Right lobe of liver (tissue), 6 donors: ENCODE measurements around the gene SEC24D. TPM values are rescaled to one million over a fixed set of nuclear protein-coding genes. Genes with fewer than 3 reads are reported as not detected.
A peak's percentile ranks its signal among the peaks of the same experiment; 100 is the strongest.

Source experiments
- ATAC-seq, 4 donors: fragments of 200-7000 bp; cut with Tn5 transposase; one replicate each; pipeline ENCODE4 v1.9.1; 2020; ENCODE audit warnings: mild to moderate bottlenecking in 4 of 4, moderate library complexity in 4 of 4
- DNase-seq, 3 donors: peaks; one replicate each; pipeline ENCODE4 v3.0.0-alpha.2; 2020
- H3K27ac ChIP-seq, 3 donors: fragments of 200-600 bp; one replicate each; pipeline ENCODE4 v1.8.0; 2022
- H3K27me3 ChIP-seq, 2 donors: fragments of 200-600 bp; one replicate each; pipeline ENCODE4 v1.8.0; 2022
- H3K36me3 ChIP-seq, 4 donors: fragments of 200-600 bp; sonication (generic) in 1 of 4; one replicate each; pipeline versions ENCODE4 v1.5.1 to v1.8.0; 2017 to 2022; ENCODE audit warnings: control low read depth in 1 of 4
- H3K4me1 ChIP-seq, 4 donors: fragments of 200-600 bp; sonication (generic) in 1 of 4; one replicate each; pipeline versions ENCODE4 v1.5.1 to v1.8.0; 2017 to 2022; ENCODE audit warnings: control low read depth in 1 of 4
- H3K4me3 ChIP-seq, 3 donors: fragments of 200-600 bp; one replicate each; pipeline ENCODE4 v1.8.0; 2022
- H3K9me3 ChIP-seq, 4 donors: fragments of 200-600 bp; sonication (generic) in 1 of 4; one replicate each; pipeline versions ENCODE4 v1.5.1 to v1.8.0; 2017 to 2022; ENCODE audit warnings: control low read depth in 1 of 4
- CTCF ChIP-seq, 4 donors: fragments of 200-600 bp in 3 of 4; fragments of 450-650 bp in 1 of 4; IDR thresholded peaks; one replicate each; pipeline versions ENCODE4 v1.5.1 to v1.8.0; 2016 to 2022; ENCODE audit warnings: antibody characterized with exemption in 4 of 4, mild to moderate bottlenecking in 2 of 4
- POLR2A ChIP-seq: fragments of 450-650 bp; IDR thresholded peaks from one replicate; pipeline ENCODE4 v1.6.1; 2017; ENCODE audit warnings: antibody characterized with exemption, mild to moderate bottlenecking
- WGBS: methylation state at CpG from one replicate; pipeline ENCODE4 v1.1.6; 2018; ENCODE audit warnings: low coverage, low lambda C conversion rate; ENCODE audit not compliant: insufficient coverage; ENCODE audit errors: missing lambda C conversion rate; 5-methylcytosine and 5-hydroxymethylcytosine counted together
- intact Hi-C, 2 donors: fragments of 100-400 bp; cut with DNase I; formaldehyde crosslinking; loops; one replicate each; pipeline versions ENCODE4 v1.11.2 to v1.14.1; 2022
- total RNA-seq, 6 experiments: library from RNA; depleted of rRNA in 2 of 6; stranded (reverse); fragments of >200 nt in 2 of 6; fragmentation: NEBNext Ultra II Directional in 3 of 6; extraction: Animal tissue kit (Norgen Biotek cat#: 25700) in 3 of 6; gene quantifications; one replicate each; pipeline versions ENCODE4 v1.1.0 to v1.2.4, GENCODE V29; 2016 to 2023
- donor health status: DM: no; HTN: yes; CAD: no.
- donor health status: DM: no; HTN: no; CAD: no.
- donor health status: DM: no; HTN: no; CAD: no.
- donor health status: DM: no; HTN: yes; CAD: no.
- donor health status: DM: no; HTN: yes; CAD: no.

SEC24D gene
- total RNA-seq, 6 experiments from 2014 or later, result 52.2 to 80.1 (median 69.2) TPM

DNA sequence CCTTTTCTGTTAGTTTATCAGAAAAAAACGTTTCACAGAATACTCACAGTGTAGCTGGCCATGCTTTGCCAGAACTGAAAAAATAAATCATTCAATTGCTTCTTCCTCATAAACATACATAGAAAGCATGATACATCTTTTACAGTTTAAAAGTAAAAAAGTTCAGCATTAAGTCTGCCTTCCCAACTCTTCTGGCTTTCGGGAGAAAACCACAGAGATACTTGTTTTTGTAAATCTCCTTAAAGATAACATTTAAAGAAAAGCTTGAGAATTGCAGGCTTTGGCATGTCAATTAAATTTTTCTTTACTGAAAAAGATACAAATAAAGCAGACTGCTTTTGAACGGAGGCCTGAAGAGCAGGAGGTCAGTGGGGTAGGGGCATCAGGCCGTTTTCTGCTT, 66.8 kb downstream of the SEC24D start:
- peaks cover 0 to 42% (median 21%) of the 10 kb centered on the region in 4 donors for H3K36me3 ChIP-seq
- H3K9me3 ChIP-seq, result no peaks in the 10 kb centered on the region
- H3K4me1 ChIP-seq, result no peaks in the 10 kb centered on the region
- H3K4me3 ChIP-seq, result no peak overlapping the region
- DNase-seq, result no peak
- intact Hi-C loops, result no loop called here
- TF ChIP-seq POLR2A, result no peak
- TF ChIP-seq CTCF (IDR thresholded peaks at IDR 0.05), result no peak
- H3K27ac ChIP-seq, result no peak overlapping the region
- no peaks in the 10 kb centered on the region for H3K27me3 ChIP-seq
- 57% methylated on average over 4 of the region's 4 CpGs for WGBS
- ATAC-seq, result no peak

GRCh38 chr4:118767109-118767508, 68.8 kb downstream of the SEC24D start:
- peaks cover 0 to 5% (median 0%) of the 10 kb centered on the region in 4 donors for H3K4me1 ChIP-seq
- ATAC-seq (no peak), DNase-seq (no peak)
- no peaks in the 10 kb centered on the region for H3K9me3 ChIP-seq
- peaks cover 0 to 48% (median 24%) of the 10 kb centered on the region in 4 donors for H3K36me3 ChIP-seq
- intact Hi-C loops, result no loop called here
- no peaks in the 10 kb centered on the region for H3K27me3 ChIP-seq
- H3K27ac ChIP-seq, result no peak overlapping the region
- 95% methylated on average over 3 of the region's 6 CpGs for WGBS
- TF ChIP-seq POLR2A, result no peak
- no peak for TF ChIP-seq CTCF (IDR thresholded peaks at IDR 0.05)
- H3K4me3 ChIP-seq, result no peak overlapping the region

DNA sequence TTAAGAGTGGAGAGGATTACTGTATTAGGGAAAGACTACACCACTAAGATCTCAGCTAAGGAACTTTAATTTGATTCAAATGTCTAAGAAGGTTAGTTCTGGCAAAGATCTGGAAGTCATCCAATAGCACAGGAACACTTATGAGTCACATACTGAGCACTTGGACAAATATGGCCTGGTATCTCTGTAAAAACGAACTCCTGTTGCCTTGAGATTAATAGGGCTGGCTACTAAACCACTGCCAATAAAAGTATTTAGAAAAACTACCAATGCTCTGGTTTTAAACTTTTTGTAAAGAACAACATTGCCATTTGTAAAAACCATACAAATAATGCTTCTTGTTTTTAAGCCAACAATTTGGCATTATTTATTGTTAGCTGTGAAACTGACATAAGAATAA, 70.5 kb downstream of the SEC24D start:
- intact Hi-C loops, result no loop called here
- H3K9me3 ChIP-seq, result no peaks in the 10 kb centered on the region
- H3K36me3 ChIP-seq, result peaks cover 0 to 42% (median 21%) of the 10 kb centered on the region in 4 donors
- TF ChIP-seq CTCF (IDR thresholded peaks at IDR 0.05) (no peak), POLR2A (no peak)
- H3K4me3 ChIP-seq, result no peak overlapping the region
- ATAC-seq, result peak; percentile 39 to 69 (median 62)
- DNase-seq, result no peak
- H3K27me3 ChIP-seq, result no peaks in the 10 kb centered on the region
- peaks cover 0 to 16% (median 0%) of the 10 kb centered on the region in 4 donors for H3K4me1 ChIP-seq
- WGBS, result 13% methylated on average over 1 of the region's 1 CpG
- no peak overlapping the region for H3K27ac ChIP-seq

GRCh38 chr4:118762730-118763477, 73.0 kb downstream of the SEC24D start:
- no peak for DNase-seq
- Histone ChIP-seq H3K27ac (peak overlapping the region in 1 of 3 donors; percentile 3), H3K9me3 (no peaks in the 10 kb centered on the region), H3K27me3 (no peaks in the 10 kb centered on the region), H3K4me1 (peaks cover 0 to 30% (median 5%) of the 10 kb centered on the region in 4 donors), H3K4me3 (no peak overlapping the region), H3K36me3 (peaks cover 0 to 40% (median 16%) of the 10 kb centered on the region in 4 donors)
- ATAC-seq, result no peak
- intact Hi-C loops, result no loop called here
- TF ChIP-seq CTCF (IDR thresholded peaks at IDR 0.05), result no peak
- no peak for TF ChIP-seq POLR2A
- WGBS, result 56% methylated on average over 3 of the region's 3 CpGs
